GM12873 (cell line): ENCODE measurements around the gene UTY.

Source experiments
- TF ChIP-seq, protein P1 (sequence below): IDR thresholded peaks from 2 replicates; pipeline ENCODE4 v1.5.1; 2012; ENCODE audit warnings: low read depth, mild to moderate bottlenecking, moderate library complexity, low read length, control low read depth; ENCODE audit not compliant: insufficient read depth; ENCODE audit errors: missing control alignments

The UTY gene

DNA sequence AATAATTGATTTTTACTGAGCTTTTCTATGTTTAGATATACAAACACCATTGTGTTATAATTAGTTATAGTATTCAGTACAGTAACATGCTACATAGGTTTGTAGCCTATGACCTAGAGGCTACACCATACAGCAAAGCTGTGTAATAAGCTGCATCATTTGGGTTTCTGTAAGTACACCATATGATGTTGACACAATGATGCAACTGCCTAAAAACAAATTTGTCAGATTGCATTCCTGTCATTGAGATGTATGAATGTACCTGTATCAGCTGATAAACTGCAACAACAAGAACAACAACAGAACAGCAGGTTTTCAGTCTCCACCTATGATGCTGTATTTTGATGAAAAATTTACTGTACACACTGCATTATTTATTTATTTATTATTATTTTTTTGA is 64.3 kb downstream of the UTY start:
- TF ChIP-seq, protein P1, sequence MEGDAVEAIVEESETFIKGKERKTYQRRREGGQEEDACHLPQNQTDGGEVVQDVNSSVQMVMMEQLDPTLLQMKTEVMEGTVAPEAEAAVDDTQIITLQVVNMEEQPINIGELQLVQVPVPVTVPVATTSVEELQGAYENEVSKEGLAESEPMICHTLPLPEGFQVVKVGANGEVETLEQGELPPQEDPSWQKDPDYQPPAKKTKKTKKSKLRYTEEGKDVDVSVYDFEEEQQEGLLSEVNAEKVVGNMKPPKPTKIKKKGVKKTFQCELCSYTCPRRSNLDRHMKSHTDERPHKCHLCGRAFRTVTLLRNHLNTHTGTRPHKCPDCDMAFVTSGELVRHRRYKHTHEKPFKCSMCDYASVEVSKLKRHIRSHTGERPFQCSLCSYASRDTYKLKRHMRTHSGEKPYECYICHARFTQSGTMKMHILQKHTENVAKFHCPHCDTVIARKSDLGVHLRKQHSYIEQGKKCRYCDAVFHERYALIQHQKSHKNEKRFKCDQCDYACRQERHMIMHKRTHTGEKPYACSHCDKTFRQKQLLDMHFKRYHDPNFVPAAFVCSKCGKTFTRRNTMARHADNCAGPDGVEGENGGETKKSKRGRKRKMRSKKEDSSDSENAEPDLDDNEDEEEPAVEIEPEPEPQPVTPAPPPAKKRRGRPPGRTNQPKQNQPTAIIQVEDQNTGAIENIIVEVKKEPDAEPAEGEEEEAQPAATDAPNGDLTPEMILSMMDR, result no peak

DNA sequence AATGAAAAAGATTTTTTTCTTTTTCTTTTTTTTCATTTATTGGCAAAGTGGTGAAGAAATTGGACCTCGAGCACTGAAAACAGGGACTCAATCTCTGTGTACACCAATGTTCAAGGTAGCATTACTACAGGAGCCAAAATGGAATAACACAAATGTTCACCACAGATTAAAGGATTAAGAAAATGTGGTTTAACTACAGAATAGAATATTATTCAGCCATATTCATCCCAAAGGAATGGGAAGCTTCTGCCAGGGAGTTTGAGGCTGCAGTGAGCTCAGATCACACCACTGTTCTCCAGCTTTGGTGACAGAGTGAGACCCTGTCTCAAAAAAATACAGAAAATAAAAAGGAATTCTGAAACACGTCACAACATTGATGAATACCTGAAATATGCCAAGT is 81.0 kb downstream of the UTY start:
- TF ChIP-seq, protein P1, result no peak

DNA sequence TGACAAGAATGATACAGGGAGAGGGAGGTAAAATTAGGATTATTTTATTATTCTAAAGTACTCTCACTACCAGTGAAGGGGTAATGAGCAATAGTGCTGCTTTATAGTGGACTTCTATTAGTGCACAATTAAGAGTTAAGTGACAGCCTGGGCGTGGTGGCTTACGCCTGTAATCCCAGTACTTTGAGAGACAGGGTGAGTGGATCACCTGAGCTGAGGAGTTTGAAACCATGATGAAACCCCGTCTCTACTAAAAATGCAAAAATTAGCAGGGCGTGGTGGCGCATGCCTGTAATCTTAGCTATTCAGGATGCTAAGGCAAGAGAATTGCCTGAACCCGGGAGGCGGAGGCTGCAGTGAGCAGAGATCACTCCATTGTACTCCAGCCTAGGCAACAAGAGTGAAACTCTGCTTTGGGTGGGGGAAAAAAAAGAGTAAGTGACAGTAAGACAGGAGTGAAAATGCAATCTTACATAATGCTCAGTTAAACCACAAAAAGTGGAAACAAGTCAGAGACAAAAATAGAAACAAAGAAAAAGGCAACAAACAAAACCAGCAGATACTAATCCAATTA is 98.6 kb downstream of the UTY start:
- TF ChIP-seq, protein P1, result no peak

DNA sequence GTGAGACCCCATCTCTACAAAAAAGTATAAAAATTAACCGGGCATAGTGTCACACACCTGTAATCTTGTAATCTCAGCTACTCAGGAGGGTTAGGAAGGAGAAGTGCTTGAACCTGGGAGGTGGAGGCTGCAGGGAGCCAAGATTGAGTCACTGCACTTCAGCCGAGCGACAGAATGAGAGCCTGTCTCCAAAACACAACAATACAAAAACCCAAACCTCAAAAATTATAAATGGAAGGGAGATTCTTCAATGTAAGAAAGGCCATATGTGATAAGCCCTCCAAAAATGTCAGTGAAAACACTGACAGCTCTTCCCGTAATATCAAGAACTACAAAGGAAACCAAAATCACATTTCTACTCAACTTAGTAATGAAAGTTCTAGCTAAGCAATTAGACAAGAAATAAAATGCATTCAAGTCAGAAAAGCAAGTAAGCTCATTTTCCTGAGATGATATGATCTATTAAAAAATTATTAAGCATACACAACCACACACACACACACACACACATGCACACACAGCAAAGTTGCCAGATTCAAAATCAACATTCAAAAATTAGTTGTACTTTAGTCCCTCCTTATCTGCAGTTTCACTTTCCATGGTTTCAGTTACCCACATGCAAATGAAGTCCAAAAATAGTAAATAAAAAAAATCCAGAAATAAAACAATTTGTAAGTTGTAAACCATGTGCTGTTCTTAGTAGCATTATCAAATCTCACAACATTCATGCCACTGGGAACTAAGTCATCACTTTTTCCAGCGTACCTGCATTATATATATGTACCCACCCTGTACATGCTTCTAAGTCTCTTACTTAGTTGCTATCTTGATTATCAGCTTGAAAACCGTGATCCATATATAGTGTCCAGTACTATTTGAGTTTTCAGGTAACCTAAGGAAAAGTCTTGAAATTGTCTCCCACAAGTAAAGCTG is 108.7 kb downstream of the UTY start:
- TF ChIP-seq, protein P1, result no peak

DNA sequence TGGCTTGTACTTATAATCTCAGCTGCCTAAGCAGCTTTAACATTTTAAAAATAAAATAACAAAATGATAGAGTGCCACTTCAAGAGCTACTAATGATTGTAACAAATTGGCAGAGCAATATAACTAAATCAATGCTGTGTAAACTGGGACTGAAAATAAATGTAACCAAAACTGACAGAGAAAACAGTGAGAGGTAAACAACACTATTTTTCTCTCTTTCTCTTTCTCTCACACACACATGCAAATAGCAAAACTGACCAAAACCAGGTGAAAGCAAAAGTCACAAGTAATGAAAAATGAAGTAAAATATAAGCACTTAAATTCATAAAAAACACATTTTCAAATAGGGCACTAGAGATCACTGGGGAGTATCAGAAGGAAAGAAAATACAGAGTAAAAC is 109.6 kb downstream of the UTY start:
- TF ChIP-seq, protein P1, result no peak

DNA sequence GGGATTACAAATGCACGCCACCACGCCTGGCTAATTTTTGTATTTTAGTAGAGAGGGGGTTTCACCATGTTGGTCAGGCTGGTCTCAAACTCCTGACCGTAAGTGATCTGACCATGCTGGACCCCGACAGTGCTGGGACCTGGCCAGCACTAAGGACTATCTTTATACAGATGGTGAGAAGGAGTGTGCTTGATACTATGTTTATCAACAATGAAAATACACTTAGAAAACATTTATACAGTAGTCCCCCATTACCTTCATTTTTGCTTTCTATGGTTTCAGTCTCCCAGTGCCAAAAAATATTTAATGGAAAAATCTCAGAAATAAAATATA is 111.4 kb downstream of the UTY start:
- TF ChIP-seq, protein P1, result no peak

DNA sequence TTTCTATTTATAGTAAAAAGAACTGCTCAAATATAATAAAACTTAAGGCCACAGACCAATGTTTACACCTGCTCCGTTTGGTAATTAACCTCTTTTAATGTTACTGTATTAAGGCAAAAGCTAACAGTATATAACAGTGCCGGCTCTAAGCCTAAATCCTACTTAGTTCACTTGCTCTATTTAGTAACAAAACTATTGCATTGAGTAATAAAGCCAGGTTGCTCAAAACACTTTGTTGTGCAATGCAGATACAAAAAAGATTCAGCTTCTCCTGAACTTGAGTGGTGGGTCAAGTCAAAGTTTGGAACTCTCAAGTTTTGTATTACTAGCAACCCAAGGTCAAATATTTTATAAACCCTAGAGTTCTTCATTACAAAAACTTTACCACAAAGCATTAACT is 116.2 kb downstream of the UTY start:
- TF ChIP-seq, protein P1, result no peak
